Common myeloid progenitor, CD34-positive (primary cell): ENCODE data around the gene MAPK10.

Source experiments
- CTCF ChIA-PET: fragments of 350-600 bp; sonication (Branson Sonifier 250); formaldehyde crosslinking; loops from one replicate; lab custom pipeline; 2021; ENCODE audit warnings: antibody characterized with exemption; lab: Charles Lee
- POLR2A ChIA-PET: fragments of 350-600 bp; sonication (Branson Sonifier 250); formaldehyde crosslinking; loops from one replicate; lab custom pipeline; 2021; ENCODE audit warnings: antibody characterized with exemption; lab: Charles Lee
- DNase-seq, 3 donors: peaks; one replicate each; pipeline versions ENCODE4 v3.0.0 to v3.0.0-alpha.2; 2013
- H3K27ac ChIP-seq, 2 experiments: 1 replicate in 1 of 2; 2 replicates in 1 of 2; pipeline ENCODE4 v1.7.0; 2013; ENCODE audit warnings: inconsistent platforms in 2 of 2, low read length in 2 of 2, mild to moderate bottlenecking in 2 of 2, low read depth in 1 of 2, moderate library complexity in 1 of 2; ENCODE audit not compliant: severe bottlenecking in 2 of 2, insufficient read depth in 1 of 2, poor library complexity in 1 of 2
- H3K27me3 ChIP-seq, 5 experiments: replicated peaks in 2 of 5; 1 replicate in 3 of 5; 2 replicates in 2 of 5; pipeline versions ENCODE4 v1.6.1 to v1.7.0; 2013; ENCODE audit warnings: low read length in 4 of 5, mild to moderate bottlenecking in 2 of 5, moderate library complexity in 2 of 5, inconsistent platforms in 1 of 5; ENCODE audit not compliant: insufficient read depth in 5 of 5, control insufficient read depth in 4 of 5
- H3K36me3 ChIP-seq, 4 experiments: 1 replicate in 2 of 4; 2 replicates in 2 of 4; pipeline versions ENCODE4 v1.6.1 to v1.7.0; 2013; ENCODE audit warnings: low read length in 3 of 4, control low read depth in 1 of 4, mild to moderate bottlenecking in 1 of 4; ENCODE audit not compliant: control insufficient read depth in 4 of 4, insufficient read depth in 4 of 4
- H3K4me1 ChIP-seq, 4 experiments: 1 replicate in 3 of 4; 2 replicates in 1 of 4; pipeline versions ENCODE4 v1.6.1 to v1.7.1; 2013; ENCODE audit warnings: low read length in 3 of 4, mild to moderate bottlenecking in 3 of 4, control low read depth in 1 of 4, inconsistent platforms in 1 of 4, moderate library complexity in 1 of 4; ENCODE audit not compliant: control insufficient read depth in 4 of 4, insufficient read depth in 4 of 4; ENCODE audit errors: control extremely low read depth in 1 of 4
- H3K4me3 ChIP-seq, 7 experiments: 1 replicate in 4 of 7; 2 replicates in 3 of 7; pipeline versions ENCODE4 v1.5.1 to v1.7.0; 2013; ENCODE audit warnings: mild to moderate bottlenecking in 7 of 7, low read length in 6 of 7, moderate library complexity in 6 of 7, inconsistent platforms in 2 of 7, low read depth in 2 of 7, control low read depth in 1 of 7; ENCODE audit not compliant: insufficient read depth in 4 of 7, control insufficient read depth in 1 of 7; ENCODE audit errors: extremely low read depth in 1 of 7
- H3K9me3 ChIP-seq, 5 experiments: 1 replicate in 4 of 5; 2 replicates in 1 of 5; pipeline versions ENCODE4 v1.6.1 to v1.7.1; 2013; ENCODE audit warnings: low read length in 4 of 5, mild to moderate bottlenecking in 2 of 5, inconsistent platforms in 1 of 5, low read depth in 1 of 5, moderate library complexity in 1 of 5; ENCODE audit not compliant: control insufficient read depth in 4 of 5, insufficient read depth in 2 of 5; ENCODE audit errors: control extremely low read depth in 1 of 5
- WGBS: methylation state at CpG from one replicate; pipeline ENCODE4 v1.1.5; 2013; ENCODE audit not compliant: insufficient coverage; 5-methylcytosine and 5-hydroxymethylcytosine counted together

MAPK10 gene

GRCh38 chr4:85956293-85956945 lies 403.4 kb downstream of the MAPK10 start:
- no peaks in the 10 kb centered on the region for H3K9me3 ChIP-seq
- no peak overlapping the region for H3K4me3 ChIP-seq
- H3K36me3 ChIP-seq: no peaks in the 10 kb centered on the region
- peaks cover 0 to 7% (median 3%) of the 10 kb centered on the region in 4 experiments for H3K4me1 ChIP-seq
- H3K27ac ChIP-seq: no peak overlapping the region
- CTCF ChIA-PET: interaction anchor here (1.5 to 2.0 kb wide), 2 partner anchors 9 to 23 kb away, joined by 3 to 6 read pairs; no protein-coding TSS in a partner anchor
- POLR2A ChIA-PET: no interaction called here
- H3K27me3 ChIP-seq: no peaks in the 10 kb centered on the region
- DNase-seq: no peak
- 95% methylated on average over 15 of the region's 17 CpGs for WGBS

- POLR2A ChIA-PET: interaction anchor here (0.5 kb wide), 1 partner anchor 16 kb away, joined by 4 read pairs; no protein-coding TSS in a partner anchor
- Histone ChIP-seq H3K27me3 (no peaks in the 10 kb centered on the region), H3K36me3 (no peaks in the 10 kb centered on the region), H3K4me3 (no peak overlapping the region), H3K27ac (no peak overlapping the region), H3K9me3 (no peaks in the 10 kb centered on the region), H3K4me1 (peaks cover 0 to 7% (median 3%) of the 10 kb centered on the region in 4 experiments)
- peak in 2 of 3 donors; percentile 20 to 49 for DNase-seq
- CTCF ChIA-PET: interaction anchor here (1.5 to 2.0 kb wide), 2 partner anchors 10 to 23 kb away, joined by 3 to 6 read pairs; no protein-coding TSS in a partner anchor
These were observed 404.1 kb downstream of the MAPK10 start for GRCh38 chr4:85955620-85956292.

GRCh38 chr4:85953651-85954018 lies 406.2 kb downstream of the MAPK10 start:
- CTCF ChIA-PET: interaction anchor here (1.0 to 1.2 kb wide), 2 partner anchors 14 to 16 kb away, joined by 3 to 5 read pairs; no protein-coding TSS in a partner anchor
- WGBS: 100% methylated on average over 3 of the region's 3 CpGs
- no peak for DNase-seq
- Histone ChIP-seq H3K4me3 (no peak overlapping the region), H3K27ac (no peak overlapping the region), H3K4me1 (peaks cover 0 to 7% (median 3%) of the 10 kb centered on the region in 4 experiments), H3K9me3 (no peaks in the 10 kb centered on the region), H3K27me3 (no peaks in the 10 kb centered on the region), H3K36me3 (no peaks in the 10 kb centered on the region)
- POLR2A ChIA-PET: no interaction called here

- POLR2A ChIA-PET: no interaction called here
- WGBS: 100% methylated on average over 2 of the region's 3 CpGs
- no peaks in the 10 kb centered on the region for H3K36me3 ChIP-seq
- CTCF ChIA-PET: no interaction called here
- no peaks in the 10 kb centered on the region for H3K9me3 ChIP-seq
- DNase-seq: no peak
- H3K27me3 ChIP-seq: no peaks in the 10 kb centered on the region
- peaks cover 0 to 7% (median 3%) of the 10 kb centered on the region in 4 experiments for H3K4me1 ChIP-seq
- no peak overlapping the region for H3K4me3 ChIP-seq
- H3K27ac ChIP-seq: no peak overlapping the region
These were observed 406.7 kb downstream of the MAPK10 start for GRCh38 chr4:85952972-85953650.

GRCh38 chr4:85952528-85952927 lies 407.3 kb downstream of the MAPK10 start:
- Histone ChIP-seq H3K27ac (no peak overlapping the region), H3K9me3 (no peaks in the 10 kb centered on the region), H3K4me1 (peaks cover 0 to 7% (median 3%) of the 10 kb centered on the region in 4 experiments), H3K27me3 (no peaks in the 10 kb centered on the region), H3K4me3 (no peak overlapping the region), H3K36me3 (no peaks in the 10 kb centered on the region)
- no CpG with 5 or more reads among the region's 3 CpGs for WGBS
- no peak for DNase-seq
- ChIA-PET CTCF (interaction anchor here (1.3 kb wide), 1 partner anchor 12 kb away, joined by 3 read pairs; no protein-coding TSS in a partner anchor), POLR2A (no interaction called here)

- Histone ChIP-seq H3K9me3 (no peaks in the 10 kb centered on the region), H3K27ac (no peak overlapping the region), H3K4me1 (peaks cover 0 to 7% (median 3%) of the 10 kb centered on the region in 4 experiments), H3K4me3 (no peak overlapping the region), H3K36me3 (no peaks in the 10 kb centered on the region), H3K27me3 (no peaks in the 10 kb centered on the region)
- 100% methylated on average over 3 of the region's 3 CpGs for WGBS
- ChIA-PET CTCF (interaction anchor here (1.3 kb wide), 1 partner anchor 11 kb away, joined by 3 read pairs; no protein-coding TSS in a partner anchor), POLR2A (no interaction called here)
- DNase-seq: no peak
These were observed 408.8 kb downstream of the MAPK10 start for GRCh38 chr4:85951099-85951498.
